ENCODE results near the gene ZNF556. TPM values are rescaled to one million over a fixed set of nuclear protein-coding genes. Genes with fewer than 3 reads are reported as not detected.
"Not testable (repeated sequence)": the region's sequence is repeated elsewhere in the genome, so short reads cannot be mapped to it uniquely, and the experiment has no call there.

The ZNF556 gene
- total RNA-seq, 3 donors from 2014 or later (not counting 1 experiment from before 2014, with no cell fraction given) = not detected

DNA sequence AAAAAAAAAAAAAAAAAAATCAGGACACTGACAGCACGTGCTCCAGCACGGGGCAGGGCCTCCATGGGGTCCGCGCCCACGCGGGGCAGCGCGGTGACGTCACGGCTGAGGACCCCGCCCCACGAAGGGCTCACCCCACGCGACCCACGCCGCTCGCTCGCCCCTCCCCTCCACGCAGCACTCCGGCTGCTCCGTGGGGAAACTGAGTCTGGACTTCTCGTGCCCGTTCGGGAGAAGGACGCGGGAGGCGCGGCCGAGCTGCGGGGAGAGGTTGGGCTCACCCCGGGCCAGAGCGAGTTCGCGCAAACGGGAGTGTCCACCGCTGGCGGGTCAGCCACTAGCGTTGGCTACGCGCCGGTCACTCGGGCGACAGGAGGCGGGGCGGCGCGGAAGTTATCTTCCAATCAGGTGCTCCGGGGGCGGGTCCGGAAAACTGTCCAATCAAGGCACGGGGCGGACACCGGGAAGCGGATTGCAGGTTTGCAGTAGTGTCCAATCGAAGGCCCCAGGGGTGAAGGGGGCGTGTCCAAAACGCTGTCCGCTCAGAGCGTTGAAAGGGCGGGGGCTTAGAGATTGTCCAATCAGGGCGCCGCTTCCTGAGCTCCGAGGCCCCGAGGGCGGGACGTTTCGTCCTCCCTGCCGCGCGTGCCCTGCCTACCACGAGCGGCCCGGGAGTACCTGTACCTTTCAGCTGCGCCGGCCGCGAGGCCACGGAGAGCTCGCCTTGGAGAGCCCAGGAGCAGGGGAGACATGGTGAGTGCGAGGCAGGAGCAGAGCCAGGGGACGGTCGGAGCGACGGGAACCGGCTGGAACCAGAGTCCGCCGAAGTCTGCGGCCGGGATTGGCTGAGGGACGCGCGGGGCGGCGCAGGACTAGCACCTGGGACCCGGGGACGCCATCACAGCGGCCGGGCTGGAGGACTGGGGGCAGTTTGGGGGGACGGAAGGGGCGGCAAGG is 33.4 kb downstream of the ZNF556 start, which contains the start of gene ZNF57:
Gene ZNF57 (plus strand): TSS at position 633 of the 957 bp plus-strand sequence. CDS start 118 bp downstream, at position 751.
- intact Hi-C loops (cut with micrococcal nuclease) = loop anchor here (5.0 kb wide), 1 partner anchor 47 kb away; no protein-coding TSS in a partner anchor
- no peaks in the 10 kb centered on the region for H3K27me3 Mint-ChIP-seq (ENCODE audit: low read depth in 2 of 2)
- DNase-seq (peak; percentile 96 to 99), ATAC-seq (peak; percentile 98 to 100 (median 98))
- no peaks in the 10 kb centered on the region for H3K9me3 Mint-ChIP-seq
- H3K4me1 Mint-ChIP-seq = peaks cover 20 to 21% of the 10 kb centered on the region in 2 donors
- under 1% methylated on average over 99 of the region's 100 CpGs for WGBS (ENCODE audit: insufficient coverage)
- Histone ChIP-seq H3K9me3 (ENCODE audit: control insufficient read depth, insufficient read depth, low read length) (no peaks in the 10 kb centered on the region), H3K36me3 (ENCODE audit: control insufficient read depth, insufficient read depth, low read length) (no peaks in the 10 kb centered on the region), H3K4me3 (ENCODE audit: low read length) (peak within 1 kb of the TSS; percentile 77), H3K27ac (ENCODE audit: low read length) (peak within 1 kb of the TSS; percentile 52), H3K27me3 (ENCODE audit: control insufficient read depth, insufficient read depth, low read length) (no peaks in the 10 kb centered on the region), H3K4me1 (ENCODE audit: control insufficient read depth, insufficient read depth, low read length) (peaks cover 13% of the 10 kb centered on the region)
- H3K36me3 Mint-ChIP-seq = no peaks in the 10 kb centered on the region
- peak within 1 kb of the TSS; percentile 99 for H3K4me3 Mint-ChIP-seq
- peak within 1 kb of the TSS; percentile 82 to 92 for H3K27ac Mint-ChIP-seq
- TF ChIP-seq, protein P1, sequence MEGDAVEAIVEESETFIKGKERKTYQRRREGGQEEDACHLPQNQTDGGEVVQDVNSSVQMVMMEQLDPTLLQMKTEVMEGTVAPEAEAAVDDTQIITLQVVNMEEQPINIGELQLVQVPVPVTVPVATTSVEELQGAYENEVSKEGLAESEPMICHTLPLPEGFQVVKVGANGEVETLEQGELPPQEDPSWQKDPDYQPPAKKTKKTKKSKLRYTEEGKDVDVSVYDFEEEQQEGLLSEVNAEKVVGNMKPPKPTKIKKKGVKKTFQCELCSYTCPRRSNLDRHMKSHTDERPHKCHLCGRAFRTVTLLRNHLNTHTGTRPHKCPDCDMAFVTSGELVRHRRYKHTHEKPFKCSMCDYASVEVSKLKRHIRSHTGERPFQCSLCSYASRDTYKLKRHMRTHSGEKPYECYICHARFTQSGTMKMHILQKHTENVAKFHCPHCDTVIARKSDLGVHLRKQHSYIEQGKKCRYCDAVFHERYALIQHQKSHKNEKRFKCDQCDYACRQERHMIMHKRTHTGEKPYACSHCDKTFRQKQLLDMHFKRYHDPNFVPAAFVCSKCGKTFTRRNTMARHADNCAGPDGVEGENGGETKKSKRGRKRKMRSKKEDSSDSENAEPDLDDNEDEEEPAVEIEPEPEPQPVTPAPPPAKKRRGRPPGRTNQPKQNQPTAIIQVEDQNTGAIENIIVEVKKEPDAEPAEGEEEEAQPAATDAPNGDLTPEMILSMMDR (IDR thresholded peaks at IDR 0.05) = no peak

DNA sequence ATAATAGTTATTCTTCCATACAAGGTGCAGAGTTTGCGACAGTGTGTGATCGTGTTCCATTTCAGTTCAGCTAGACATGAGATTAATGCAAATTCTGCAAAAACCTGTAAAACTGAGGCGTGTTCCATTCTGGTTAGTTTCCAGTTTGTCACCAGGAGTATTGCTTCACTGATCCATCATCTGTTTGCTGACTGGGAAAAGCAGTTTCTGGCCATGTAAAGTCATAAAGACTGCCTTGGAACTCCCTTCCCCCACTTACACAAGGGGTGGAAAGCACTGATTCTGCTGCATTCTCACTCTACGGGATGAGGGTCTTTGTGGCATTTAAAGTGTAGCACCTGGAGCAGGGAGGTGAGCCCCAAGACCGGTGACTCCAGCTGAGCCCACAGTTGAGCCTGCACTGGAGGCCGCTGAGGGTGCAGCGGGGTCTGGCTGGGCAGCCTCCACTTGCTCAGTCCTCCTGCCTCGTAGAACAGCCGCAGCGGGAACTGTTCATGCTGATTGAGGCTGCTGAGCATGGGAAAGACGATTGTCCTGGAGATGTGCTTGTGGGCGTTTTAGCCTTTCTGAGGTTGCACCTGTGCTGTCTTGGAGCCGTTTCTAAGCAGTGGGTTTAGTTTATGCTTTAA is 35.6 kb downstream of the ZNF556 start:
- intact Hi-C loops (cut with micrococcal nuclease) = loop anchor here (5.0 kb wide), 1 partner anchor 45 kb away; no protein-coding TSS in a partner anchor
- DNase-seq = no peak
- Mint-ChIP-seq H3K27ac (no peak overlapping the region), H3K36me3 (no peaks in the 10 kb centered on the region), H3K4me3 (peak overlapping the region; percentile 99), H3K9me3 (no peaks in the 10 kb centered on the region), H3K4me1 (peaks cover 25 to 27% of the 10 kb centered on the region in 2 donors), H3K27me3 (ENCODE audit: low read depth in 2 of 2) (no peaks in the 10 kb centered on the region)
- TF ChIP-seq, protein P1 (IDR thresholded peaks at IDR 0.05) = no peak
- H3K36me3 ChIP-seq (ENCODE audit: control insufficient read depth, insufficient read depth, low read length) = no peaks in the 10 kb centered on the region
- peaks cover 13% of the 10 kb centered on the region for H3K4me1 ChIP-seq (ENCODE audit: control insufficient read depth, insufficient read depth, low read length)
- no peak for ATAC-seq
- H3K27ac ChIP-seq (ENCODE audit: low read length) = no peak overlapping the region
- no peak overlapping the region for H3K4me3 ChIP-seq (ENCODE audit: low read length)
- 85% methylated on average over 13 of the region's 13 CpGs for WGBS (ENCODE audit: insufficient coverage)
- H3K9me3 ChIP-seq (ENCODE audit: control insufficient read depth, insufficient read depth, low read length) = no peaks in the 10 kb centered on the region
- no peaks in the 10 kb centered on the region for H3K27me3 ChIP-seq (ENCODE audit: control insufficient read depth, insufficient read depth, low read length)

DNA sequence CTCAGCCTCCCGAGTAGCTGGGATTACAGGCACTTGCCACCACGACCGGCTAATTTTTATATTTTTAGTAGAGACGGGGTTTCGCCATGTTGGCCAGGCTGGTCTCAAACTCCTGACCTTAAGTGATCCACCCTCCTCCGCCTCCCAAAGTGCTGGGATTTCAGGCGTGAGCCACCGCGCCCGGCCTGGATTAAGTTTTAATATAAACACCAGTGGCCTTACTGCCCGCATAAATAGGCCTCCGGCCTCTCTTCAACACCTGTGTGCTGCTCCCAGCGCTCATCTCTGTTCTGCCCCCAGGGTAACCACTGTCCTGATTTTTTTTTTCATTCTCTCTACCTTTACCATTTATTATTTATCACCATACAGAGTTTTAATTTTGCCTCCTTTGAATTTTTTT is 36.2 kb downstream of the ZNF556 start:
- H3K36me3 ChIP-seq (ENCODE audit: control insufficient read depth, insufficient read depth, low read length); H3K27ac Mint-ChIP-seq; ATAC-seq; H3K27me3 ChIP-seq (ENCODE audit: control insufficient read depth, insufficient read depth, low read length); H3K36me3 Mint-ChIP-seq; H3K4me3 Mint-ChIP-seq; H3K9me3 ChIP-seq (ENCODE audit: control insufficient read depth, insufficient read depth, low read length); H3K27me3 Mint-ChIP-seq (ENCODE audit: low read depth in 2 of 2); H3K4me3 ChIP-seq (ENCODE audit: low read length); DNase-seq; H3K27ac ChIP-seq (ENCODE audit: low read length); H3K9me3 Mint-ChIP-seq: not testable (repeated sequence)
- intact Hi-C loops (cut with micrococcal nuclease) = loop anchor here (5.0 kb wide), 1 partner anchor 44 kb away; no protein-coding TSS in a partner anchor
- peaks cover 13% of the 10 kb centered on the region for H3K4me1 ChIP-seq (ENCODE audit: control insufficient read depth, insufficient read depth, low read length)
- WGBS (ENCODE audit: insufficient coverage) = 96% methylated on average over 13 of the region's 13 CpGs
- peaks cover 25 to 27% of the 10 kb centered on the region in 2 donors for H3K4me1 Mint-ChIP-seq

Measured in natural killer cell (primary cell).